SU-DHL-6 (cell line): ENCODE data around the gene LOXL1.

Experiments
- H2AFZ ChIP-seq: fragments of 200-600 bp; sonication (generic); 2 replicates; pipeline ENCODE4 v1.6.1; 2014; ENCODE audit warnings: low read depth, mild to moderate bottlenecking, moderate library complexity, mixed read lengths, antibody characterized with exemption, low read length; ENCODE audit not compliant: severe bottlenecking
- H3F3A ChIP-seq: fragments of 200-600 bp; shearing (Covaris generic); 2 replicates; pipeline ENCODE4 v1.6.0; 2016; ENCODE audit warnings: antibody characterized with exemption, mild to moderate bottlenecking; ENCODE audit not compliant: insufficient read depth
- H3K27ac ChIP-seq: fragments of 200-600 bp; sonication (generic); 2 replicates; pipeline ENCODE4 v1.5.1; 2016; ENCODE audit warnings: low read depth, mild to moderate bottlenecking, low read length, moderate library complexity, mixed read lengths
- H3K27me3 ChIP-seq: fragments of 200-600 bp; sonication (generic), shearing (Covaris generic); 2 replicates; pipeline ENCODE4 v1.6.0; 2014; ENCODE audit warnings: mild to moderate bottlenecking, low read length
- H3K36me3 ChIP-seq: fragments of 200-600 bp; sonication (generic); 2 replicates; pipeline ENCODE4 v1.6.1; 2014; ENCODE audit warnings: mild to moderate bottlenecking, low read length, mixed read lengths
- H3K4me2 ChIP-seq: fragments of 300-600, 200-600 bp; shearing (Covaris generic), sonication (generic); 2 replicates; pipeline ENCODE4 v1.6.0; 2014; ENCODE audit warnings: low read length, low read depth, mild to moderate bottlenecking; ENCODE audit not compliant: poor library complexity, severe bottlenecking
- H3K4me3 ChIP-seq: fragments of 200-600 bp; sonication (generic); 2 replicates; pipeline ENCODE4 v1.5.1; 2014; ENCODE audit warnings: antibody characterized with exemption, low read length, mild to moderate bottlenecking, mixed read lengths; ENCODE audit not compliant: insufficient read depth, poor library complexity, severe bottlenecking
- H3K79me2 ChIP-seq: fragments of 200-600 bp; sonication (generic); 2 replicates; pipeline ENCODE4 v1.6.1; 2014; ENCODE audit warnings: mild to moderate bottlenecking, low read length, moderate library complexity; ENCODE audit not compliant: insufficient read depth
- H3K9ac ChIP-seq: fragments of 200-600 bp; sonication (generic); 2 replicates; pipeline ENCODE4 v1.7.0; 2014; ENCODE audit warnings: mild to moderate bottlenecking, low read length
- H3K9me2 ChIP-seq: fragments of 200-600 bp; sonication (generic); replicated peaks from 2 replicates; pipeline ENCODE4 v1.6.1; 2014; ENCODE audit warnings: low read length; ENCODE audit not compliant: insufficient read depth
- H3K9me3 ChIP-seq: fragments of 200-600 bp; sonication (generic); 2 replicates; pipeline ENCODE4 v1.6.1; 2014; ENCODE audit warnings: low read length, mixed read lengths; ENCODE audit not compliant: insufficient read depth
- H4K20me1 ChIP-seq: fragments of 200-600 bp; sonication (generic); 2 replicates; pipeline ENCODE4 v1.6.1; 2014; ENCODE audit warnings: low read depth, mild to moderate bottlenecking, antibody characterized with exemption, low read length, moderate library complexity, mixed read lengths
- CTCF ChIP-seq: fragments of 200-600 bp; sonication (generic); IDR thresholded peaks from one replicate; pipeline ENCODE4 v1.5.1; 2017; ENCODE audit warnings: antibody characterized with exemption, mild to moderate bottlenecking, low read length, moderate library complexity; ENCODE audit not compliant: insufficient read depth, poor library complexity, severe bottlenecking
- EZH2phosphoT487 ChIP-seq: fragments of 200-600 bp; sonication (generic), shearing (Covaris generic); conservative IDR thresholded peaks from 2 replicates; pipeline ENCODE4 v1.6.1; 2018; ENCODE audit warnings: mild to moderate bottlenecking, antibody characterized with exemption, low read length, moderate library complexity, mixed read lengths

The LOXL1 gene

GRCh38 chr15:73952913-73953750, 26.9 kb downstream of the LOXL1 start:
- no peak overlapping the region for H3K4me2 ChIP-seq
- H3K79me2 ChIP-seq: no peaks in the 10 kb centered on the region
- no peaks in the 10 kb centered on the region for H3F3A ChIP-seq
- H3K27me3 ChIP-seq: no peaks in the 10 kb centered on the region
- no peaks in the 10 kb centered on the region for H3K36me3 ChIP-seq
- TF ChIP-seq EZH2phosphoT487 (no peak), CTCF (no peak)
- H2AFZ ChIP-seq: no peak overlapping the region
- H3K9me2 ChIP-seq: no peaks in the 10 kb centered on the region
- H3K9ac ChIP-seq: no peak overlapping the region
- no peak overlapping the region for H3K4me3 ChIP-seq
- H3K27ac ChIP-seq: no peak overlapping the region
- H4K20me1 ChIP-seq: no peaks in the 10 kb centered on the region
- no peaks in the 10 kb centered on the region for H3K9me3 ChIP-seq

- Histone ChIP-seq H3K27me3 (no peaks in the 10 kb centered on the region), H2AFZ (no peak overlapping the region), H3K36me3 (no peaks in the 10 kb centered on the region), H3K9ac (no peak overlapping the region), H3K27ac (no peak overlapping the region), H3K4me2 (no peak overlapping the region), H4K20me1 (no peaks in the 10 kb centered on the region), H3K9me3 (no peaks in the 10 kb centered on the region), H3F3A (no peaks in the 10 kb centered on the region), H3K9me2 (no peaks in the 10 kb centered on the region), H3K79me2 (no peaks in the 10 kb centered on the region), H3K4me3 (no peak overlapping the region)
- TF ChIP-seq EZH2phosphoT487 (no peak), CTCF (no peak)
These were observed 28.2 kb downstream of the LOXL1 start for GRCh38 chr15:73954188-73955145.

GRCh38 chr15:73955326-73955725, 29.1 kb downstream of the LOXL1 start:
- no peak overlapping the region for H3K4me2 ChIP-seq
- TF ChIP-seq CTCF (no peak), EZH2phosphoT487 (no peak)
- no peaks in the 10 kb centered on the region for H3K9me2 ChIP-seq
- no peaks in the 10 kb centered on the region for H3F3A ChIP-seq
- H2AFZ ChIP-seq: no peak overlapping the region
- no peak overlapping the region for H3K27ac ChIP-seq
- H3K79me2 ChIP-seq: no peaks in the 10 kb centered on the region
- H3K9me3 ChIP-seq: no peaks in the 10 kb centered on the region
- H3K36me3 ChIP-seq: no peaks in the 10 kb centered on the region
- no peaks in the 10 kb centered on the region for H3K27me3 ChIP-seq
- H3K9ac ChIP-seq: no peak overlapping the region
- H3K4me3 ChIP-seq: no peak overlapping the region
- H4K20me1 ChIP-seq: no peaks in the 10 kb centered on the region
